Stimulated activated naive CD4-positive, alpha-beta T cell (primary cell): ENCODE results near the gene ITGA6.

Source experiments
- DNase-seq, 6 experiments: peaks; one replicate each; lab custom pipeline; 2025; lab: John Stamatoyannopoulos, UW

ITGA6 gene

GRCh38 chr2:172416447-172417058, 10.8 kb upstream of the ITGA6 start:
- no peak for DNase-seq

DNA sequence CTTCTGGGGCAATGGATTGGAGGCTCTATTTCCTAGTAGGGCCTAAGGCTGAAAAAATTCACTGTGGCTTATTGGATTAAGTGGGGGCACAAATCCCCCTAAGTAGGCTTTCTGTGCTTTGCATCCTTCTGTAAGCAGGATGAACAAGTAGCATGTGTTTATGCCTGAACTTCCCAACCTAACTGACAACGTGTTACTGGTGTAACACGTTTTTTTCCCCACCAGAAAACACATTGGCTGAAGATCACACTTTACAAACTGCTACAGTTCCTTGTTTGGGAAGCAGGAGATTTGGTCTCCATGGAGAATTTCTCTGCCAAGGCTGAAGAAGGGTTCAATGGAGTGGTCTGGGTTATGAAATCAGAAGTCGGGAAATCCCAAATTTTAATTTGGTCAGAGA, 7.2 kb upstream of the ITGA6 start:
- no peak for DNase-seq

DNA sequence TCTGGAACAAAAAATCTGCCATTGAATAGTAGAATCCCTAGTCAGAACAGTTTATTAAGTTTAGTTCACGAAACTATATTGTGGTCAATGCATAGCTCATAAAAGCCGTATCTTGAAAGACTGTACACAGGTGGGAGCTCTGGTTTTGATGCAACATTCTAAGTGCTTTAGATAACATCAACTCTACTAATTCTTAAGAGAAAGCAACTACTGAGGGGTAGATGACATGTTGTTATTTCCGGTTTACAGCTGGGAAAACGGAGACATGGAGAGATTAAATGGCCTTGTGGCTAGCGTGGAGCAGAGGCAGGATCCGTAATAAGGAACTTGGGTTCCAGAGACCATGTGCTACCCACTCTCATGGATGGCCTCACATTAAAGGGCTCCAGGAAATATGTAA, 4.2 kb upstream of the ITGA6 start:
- peak in 2 of 6 experiments; percentile 6 to 23 for DNase-seq

GRCh38 chr2:172425336-172425735, 2.0 kb upstream of the ITGA6 start:
- no peak for DNase-seq

GRCh38 chr2:172426635-172427255, 641 bp upstream of the ITGA6 start:
- no peak for DNase-seq

- DNase-seq = peak; percentile 56 to 72 (median 66)
These were observed 825 bp downstream of the ITGA6 start for GRCh38 chr2:172427990-172428831.

GRCh38 chr2:172428832-172429210, 1.4 kb downstream of the ITGA6 start:
- peak in 1 of 6 experiments; percentile 39 for DNase-seq

DNA sequence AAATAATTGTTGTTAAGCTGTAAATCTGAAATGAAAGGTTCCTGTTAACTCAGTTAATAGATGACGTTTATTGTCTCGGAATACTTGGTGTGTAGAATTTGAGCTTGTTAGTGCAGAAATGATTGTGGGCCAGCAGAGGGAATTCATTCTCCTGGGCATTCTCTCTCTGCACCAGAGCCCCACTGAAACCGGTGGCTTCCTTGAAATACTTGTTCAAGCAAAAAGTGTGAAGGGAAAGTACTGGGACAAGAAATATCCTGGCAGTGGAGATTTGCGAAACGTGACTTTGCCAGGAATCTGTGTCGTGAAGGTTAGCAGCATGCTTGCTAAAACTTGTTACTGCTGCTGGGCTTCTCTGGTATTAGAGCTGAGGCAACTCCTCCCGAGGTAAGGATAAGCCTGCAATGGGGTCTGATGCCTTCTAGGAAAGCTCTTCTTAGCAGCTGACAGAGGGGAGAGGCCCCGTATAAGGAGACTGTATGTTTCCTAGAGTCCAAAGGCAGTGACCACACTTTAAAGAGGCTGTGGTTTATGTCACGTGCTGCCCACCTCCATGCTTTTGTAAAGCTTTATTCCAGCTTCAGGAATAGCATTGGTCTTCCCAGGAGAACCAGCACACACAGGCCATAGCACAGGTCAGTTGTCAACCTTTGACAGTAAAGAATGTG, 2.0 kb downstream of the ITGA6 start:
- peak in 2 of 6 experiments; percentile 12 to 22 for DNase-seq

GRCh38 chr2:172430027-172430426, 2.6 kb downstream of the ITGA6 start:
- no peak for DNase-seq

DNA sequence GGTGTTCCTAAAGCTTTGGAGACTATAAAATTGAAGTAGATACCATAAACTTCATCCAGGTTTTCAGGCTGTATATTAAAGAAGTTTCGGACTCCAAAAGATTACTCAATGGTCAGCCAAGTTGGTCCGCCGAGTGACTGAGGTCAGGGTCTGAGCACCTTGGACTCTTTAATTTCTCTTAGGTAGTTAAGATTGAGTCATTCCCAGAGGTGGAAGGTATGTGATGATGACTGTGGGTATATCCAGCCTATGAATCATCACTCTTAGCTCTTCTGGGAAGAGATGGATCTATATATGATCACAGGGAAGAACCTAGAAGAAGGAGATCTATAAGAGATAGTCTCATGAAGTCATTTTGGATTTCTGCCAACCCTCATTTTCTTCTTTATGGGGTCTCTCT, 3.3 kb downstream of the ITGA6 start:
- no peak for DNase-seq

- DNase-seq = no peak
These were observed 4.1 kb downstream of the ITGA6 start for GRCh38 chr2:172431463-172431862.

GRCh38 chr2:172431993-172432392, 4.6 kb downstream of the ITGA6 start:
- no peak for DNase-seq

GRCh38 chr2:172433144-172433543, 5.8 kb downstream of the ITGA6 start:
- no peak for DNase-seq

- peak in 5 of 6 experiments; percentile 27 to 87 (median 80) for DNase-seq
These were observed 7.6 kb downstream of the ITGA6 start for GRCh38 chr2:172434821-172435605.

- no peak for DNase-seq
These were observed 8.2 kb downstream of the ITGA6 start for GRCh38 chr2:172435606-172435911.

DNA sequence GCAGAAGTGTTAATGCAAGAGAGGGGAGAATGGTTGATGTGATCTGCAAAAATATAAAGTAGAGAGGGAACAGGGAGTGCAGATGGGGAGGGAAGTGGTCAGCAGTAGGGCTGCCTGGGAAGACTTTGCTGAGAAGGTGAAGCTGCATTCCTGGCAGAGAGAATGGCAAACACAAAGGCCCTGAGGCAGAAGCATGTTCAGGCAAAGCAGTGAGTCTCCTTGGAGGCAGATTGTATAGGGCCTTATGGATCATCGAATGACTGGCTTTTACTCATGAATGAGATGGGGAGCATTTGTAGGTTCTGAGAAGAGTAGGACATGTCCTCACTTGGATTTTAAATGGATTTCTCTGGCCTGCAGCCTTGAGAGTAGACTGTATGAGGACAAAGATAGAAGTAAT, 9.5 kb downstream of the ITGA6 start:
- DNase-seq = no peak

GRCh38 chr2:172437419-172438341, 10.3 kb downstream of the ITGA6 start:
- DNase-seq = peak in 2 of 6 experiments; percentile 38 to 44

DNA sequence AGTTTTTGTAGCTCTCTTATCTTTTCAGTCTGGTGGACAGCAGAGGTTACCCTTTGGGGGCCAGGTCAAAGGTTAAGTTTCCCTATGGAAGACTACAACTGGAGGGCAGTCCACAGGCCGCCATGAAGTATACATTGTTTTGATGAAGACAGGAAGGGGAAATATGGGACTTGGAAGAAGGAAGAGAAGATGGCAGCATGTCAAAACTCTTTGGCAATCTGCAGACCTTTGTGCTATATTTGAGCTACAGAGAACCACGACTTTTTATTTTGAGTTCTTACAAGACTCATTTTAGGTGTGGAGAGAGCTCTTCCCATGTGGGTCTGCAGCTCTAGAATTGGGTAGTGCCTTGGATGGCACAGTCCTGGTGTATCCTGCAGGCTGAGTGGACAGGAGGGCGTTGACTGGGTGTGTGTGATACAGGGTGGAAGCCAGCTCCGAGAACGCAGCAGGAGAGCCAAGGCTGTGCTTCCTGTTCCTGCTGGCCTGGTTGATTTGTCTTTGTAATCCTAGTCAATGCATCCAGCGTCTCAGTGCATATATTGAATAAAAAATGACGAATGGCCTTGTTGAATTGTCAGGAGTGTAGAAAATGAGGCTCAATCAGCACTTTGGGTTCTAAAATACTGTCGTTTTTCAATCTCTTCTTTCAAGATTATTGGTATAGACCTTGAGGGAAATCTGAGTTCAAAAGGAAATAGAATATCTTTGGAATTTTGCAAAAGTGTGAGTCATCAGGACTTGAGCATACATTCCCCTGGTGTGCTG, 11.5 kb downstream of the ITGA6 start:
- DNase-seq = no peak

- no peak for DNase-seq
These were observed 12.1 kb downstream of the ITGA6 start for GRCh38 chr2:172439509-172439860.

DNA sequence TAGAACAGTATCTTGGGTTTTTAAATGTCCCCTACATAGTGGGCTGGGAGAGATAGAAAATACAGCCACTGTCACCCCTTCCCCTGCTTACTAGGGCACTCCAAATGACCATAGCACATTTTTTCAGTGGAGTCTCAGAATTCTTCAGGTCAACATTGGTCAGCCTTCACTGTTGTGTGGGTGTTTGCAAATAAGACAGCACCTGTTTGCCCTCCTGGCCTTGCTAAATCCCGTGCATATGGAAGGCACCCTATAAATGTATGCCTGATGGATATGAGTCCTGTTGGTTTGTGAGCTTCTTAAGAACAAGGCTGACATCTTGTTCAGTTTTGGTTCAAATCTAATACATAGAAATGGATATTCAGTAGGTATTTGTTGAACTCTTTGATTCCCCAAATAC, 12.5 kb downstream of the ITGA6 start:
- DNase-seq = no peak
